ENCODE results near the gene ATG101.

Gene ATG101

GRCh38 chr12:52083638-52083996 lies 13.8 kb downstream of the ATG101 start:
- TF ChIP-seq EZH2 (IDR thresholded peaks at IDR 0.05) (no peak), FOXP2 (optimal IDR thresholded peaks at IDR 0.05; ENCODE audit: control extremely low read depth, extremely low read length, insufficient read depth) (no peak), POLR2AphosphoS5 (IDR thresholded peaks at IDR 0.05; ENCODE audit: borderline replicate concordance, low read depth, low read length) (no peak)
- H3K27ac ChIP-seq: no peak overlapping the region
- H3K9ac ChIP-seq (ENCODE audit: insufficient read length): no peak overlapping the region
- no peak for DNase-seq (ENCODE audit: low read depth, low spot score)
- no peaks in the 10 kb centered on the region for H3K9me3 ChIP-seq (ENCODE audit: low read depth, low read length)
- no peak overlapping the region for H3K4me3 ChIP-seq
- H3K36me3 ChIP-seq (ENCODE audit: insufficient read depth, low read length): no peaks in the 10 kb centered on the region

- Histone ChIP-seq H3K27ac (no peak overlapping the region), H3K9ac (ENCODE audit: insufficient read length) (no peak overlapping the region), H3K4me3 (no peak overlapping the region), H3K36me3 (ENCODE audit: insufficient read depth, low read length) (no peaks in the 10 kb centered on the region), H3K9me3 (ENCODE audit: low read depth, low read length) (no peaks in the 10 kb centered on the region)
- no peak for DNase-seq (ENCODE audit: low read depth, low spot score)
- no peak for TF ChIP-seq POLR2AphosphoS5 (IDR thresholded peaks at IDR 0.05; ENCODE audit: borderline replicate concordance, low read depth, low read length)
- no peak for TF ChIP-seq FOXP2 (optimal IDR thresholded peaks at IDR 0.05; ENCODE audit: control extremely low read depth, extremely low read length, insufficient read depth)
- no peak for TF ChIP-seq EZH2 (IDR thresholded peaks at IDR 0.05)
These were observed 14.9 kb downstream of the ATG101 start for GRCh38 chr12:52084491-52085231.

GRCh38 chr12:52085682-52086180 lies 16.0 kb downstream of the ATG101 start:
- Histone ChIP-seq H3K9me3 (ENCODE audit: low read depth, low read length) (no peaks in the 10 kb centered on the region), H3K27ac (no peak overlapping the region), H3K9ac (ENCODE audit: insufficient read length) (no peak overlapping the region), H3K36me3 (ENCODE audit: insufficient read depth, low read length) (no peaks in the 10 kb centered on the region), H3K4me3 (no peak overlapping the region)
- TF ChIP-seq POLR2AphosphoS5 (IDR thresholded peaks at IDR 0.05; ENCODE audit: borderline replicate concordance, low read depth, low read length) (no peak), EZH2 (IDR thresholded peaks at IDR 0.05) (no peak), FOXP2 (optimal IDR thresholded peaks at IDR 0.05; ENCODE audit: control extremely low read depth, extremely low read length, insufficient read depth) (no peak)
- DNase-seq (ENCODE audit: low read depth, low spot score): no peak

- no peak overlapping the region for H3K27ac ChIP-seq
- TF ChIP-seq FOXP2 (optimal IDR thresholded peaks at IDR 0.05; ENCODE audit: control extremely low read depth, extremely low read length, insufficient read depth): no peak
- no peaks in the 10 kb centered on the region for H3K9me3 ChIP-seq (ENCODE audit: low read depth, low read length)
- H3K4me3 ChIP-seq: no peak overlapping the region
- no peak for DNase-seq (ENCODE audit: low read depth, low spot score)
- H3K9ac ChIP-seq (ENCODE audit: insufficient read length): no peak overlapping the region
- H3K36me3 ChIP-seq (ENCODE audit: insufficient read depth, low read length): no peaks in the 10 kb centered on the region
These were observed 16.6 kb downstream of the ATG101 start for GRCh38 chr12:52086366-52086765.

DNA sequence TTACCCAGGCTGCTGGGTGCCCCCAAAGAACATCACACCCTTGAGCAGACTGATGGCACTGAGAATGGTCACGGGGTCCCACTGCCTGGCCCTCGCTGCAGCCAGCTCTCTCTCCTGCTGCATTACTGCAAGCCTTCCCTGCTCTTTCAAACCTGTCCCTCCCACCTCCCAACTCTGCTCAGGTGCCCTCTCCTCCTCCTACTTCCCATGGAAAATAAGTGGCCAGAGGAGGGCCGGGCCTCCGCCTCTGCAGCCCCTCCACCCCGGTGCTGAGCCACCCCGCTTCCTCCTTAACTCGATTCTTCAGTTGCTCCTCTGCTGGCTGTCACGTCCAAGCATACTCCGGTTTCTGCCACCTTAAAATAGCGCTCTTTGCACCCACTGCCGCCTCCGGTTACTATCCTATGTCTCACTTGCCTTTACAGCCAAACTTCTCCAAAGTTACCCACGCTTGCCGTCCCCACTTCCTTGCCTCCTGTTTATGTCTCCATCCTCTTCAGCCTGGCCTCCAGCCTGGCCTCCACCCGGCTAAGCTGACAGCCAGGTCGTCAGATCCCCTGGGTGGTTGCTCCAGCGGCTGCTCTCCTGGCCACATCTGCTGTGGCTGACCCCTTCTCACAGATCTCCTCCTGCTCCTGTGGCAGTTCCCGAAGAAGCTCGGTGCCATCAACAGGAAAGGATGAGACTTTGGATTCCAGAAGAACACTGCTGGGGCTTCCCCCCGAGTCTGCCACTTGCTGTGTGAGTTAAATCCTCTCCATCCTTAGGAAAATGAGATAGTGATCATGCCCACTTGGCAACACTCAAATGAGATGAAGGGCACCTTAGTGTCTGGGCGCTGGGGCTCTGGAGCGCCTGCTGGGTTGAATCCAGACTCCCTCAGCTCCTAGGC lies 17.4 kb downstream of the ATG101 start:
- no peaks in the 10 kb centered on the region for H3K9me3 ChIP-seq (ENCODE audit: low read depth, low read length)
- no peak overlapping the region for H3K27ac ChIP-seq
- DNase-seq (ENCODE audit: low read depth, low spot score): no peak
- H3K9ac ChIP-seq (ENCODE audit: insufficient read length): no peak overlapping the region
- no peaks in the 10 kb centered on the region for H3K36me3 ChIP-seq (ENCODE audit: insufficient read depth, low read length)
- no peak overlapping the region for H3K4me3 ChIP-seq
- TF ChIP-seq EZH2 (IDR thresholded peaks at IDR 0.05): no peak
- TF ChIP-seq FOXP2 (optimal IDR thresholded peaks at IDR 0.05; ENCODE audit: control extremely low read depth, extremely low read length, insufficient read depth): no peak
- TF ChIP-seq POLR2AphosphoS5 (IDR thresholded peaks at IDR 0.05; ENCODE audit: borderline replicate concordance, low read depth, low read length): no peak

- DNase-seq (ENCODE audit: low read depth, low spot score): no peak
- no peak for TF ChIP-seq EZH2 (IDR thresholded peaks at IDR 0.05)
- no peak for TF ChIP-seq POLR2AphosphoS5 (IDR thresholded peaks at IDR 0.05; ENCODE audit: borderline replicate concordance, low read depth, low read length)
- H3K36me3 ChIP-seq (ENCODE audit: insufficient read depth, low read length): no peaks in the 10 kb centered on the region
- no peak overlapping the region for H3K27ac ChIP-seq
- H3K4me3 ChIP-seq: no peak overlapping the region
- no peaks in the 10 kb centered on the region for H3K9me3 ChIP-seq (ENCODE audit: low read depth, low read length)
- H3K9ac ChIP-seq (ENCODE audit: insufficient read length): no peak overlapping the region
These were observed 18.4 kb downstream of the ATG101 start for GRCh38 chr12:52087961-52088820.

- Histone ChIP-seq H3K4me3 (no peak overlapping the region), H3K9me3 (ENCODE audit: low read depth, low read length) (no peaks in the 10 kb centered on the region), H3K27ac (no peak overlapping the region), H3K9ac (ENCODE audit: insufficient read length) (no peak overlapping the region), H3K36me3 (ENCODE audit: insufficient read depth, low read length) (no peaks in the 10 kb centered on the region)
- no peak for DNase-seq (ENCODE audit: low read depth, low spot score)
- TF ChIP-seq FOXP2 (optimal IDR thresholded peaks at IDR 0.05; ENCODE audit: control extremely low read depth, extremely low read length, insufficient read depth) (no peak), POLR2AphosphoS5 (IDR thresholded peaks at IDR 0.05; ENCODE audit: borderline replicate concordance, low read depth, low read length) (no peak), EZH2 (IDR thresholded peaks at IDR 0.05) (no peak)
These were observed 19.7 kb downstream of the ATG101 start for GRCh38 chr12:52089491-52089890.

- DNase-seq (ENCODE audit: low read depth, low spot score): no peak
- Histone ChIP-seq H3K4me3 (no peak overlapping the region), H3K9ac (ENCODE audit: insufficient read length) (no peak overlapping the region), H3K36me3 (ENCODE audit: insufficient read depth, low read length) (no peaks in the 10 kb centered on the region), H3K9me3 (ENCODE audit: low read depth, low read length) (no peaks in the 10 kb centered on the region), H3K27ac (no peak overlapping the region)
- no peak for TF ChIP-seq POLR2AphosphoS5 (IDR thresholded peaks at IDR 0.05; ENCODE audit: borderline replicate concordance, low read depth, low read length)
- no peak for TF ChIP-seq EZH2 (IDR thresholded peaks at IDR 0.05)
- TF ChIP-seq FOXP2 (optimal IDR thresholded peaks at IDR 0.05; ENCODE audit: control extremely low read depth, extremely low read length, insufficient read depth): no peak
These were observed 20.5 kb downstream of the ATG101 start for GRCh38 chr12:52090291-52090690.
